Measurements from ENCODE around the gene SPOCK3. TPM values are rescaled to one million over a fixed set of nuclear protein-coding genes. Genes with fewer than 3 reads are reported as not detected.
A peak's percentile ranks its signal among the peaks of the same experiment; 100 is the strongest.

SPOCK3 gene
- total and polyA plus RNA-seq, 2 of the 13 experiments (the other 11 are each of a cell fraction or from before 2014, with no cell fraction given) = not detected

- TF ChIP-seq ZMYM2 (CRISPR knock-in tag; IDR thresholded peaks at IDR 0.05) (no peak), CEBPG (CRISPR knock-in tag; IDR thresholded peaks at IDR 0.05) (peak; percentile 26; the same call in 1 of the 2 replicates), CHCHD3 (CRISPR knock-in tag; IDR thresholded peaks at IDR 0.05) (no peak), MAZ (IDR thresholded peaks at IDR 0.05; ENCODE audit: borderline replicate concordance, low read depth, low read length) (no peak), MAZ (CRISPR knock-in tag; IDR thresholded peaks at IDR 0.05; ENCODE audit: low read depth) (no peak), FIP1L1 (IDR thresholded peaks at IDR 0.05; ENCODE audit: borderline replicate concordance, insufficient read depth, low read depth, low read length) (no peak), WIZ (CRISPR knock-in tag; IDR thresholded peaks at IDR 0.05) (no peak), PLSCR1 (CRISPR knock-in tag; IDR thresholded peaks at IDR 0.05; ENCODE audit: borderline replicate concordance) (no peak), ATF6 (CRISPR knock-in tag; conservative IDR thresholded peaks at IDR 0.05) (no peak), ZNF572 (CRISPR knock-in tag; IDR thresholded peaks at IDR 0.05) (no peak), HNF4G (IDR thresholded peaks at IDR 0.05; ENCODE audit: borderline replicate concordance, low read depth, low read length) (peak; percentile 41), HNF4G (CRISPR knock-in tag; IDR thresholded peaks at IDR 0.05; ENCODE audit: borderline replicate concordance, low read depth) (no peak), TCF7L2 (IDR thresholded peaks at IDR 0.05; ENCODE audit: low read depth, low read length) (no peak), CENPBD1 (CRISPR knock-in tag; IDR thresholded peaks at IDR 0.05; ENCODE audit: borderline replicate concordance, low read depth) (no peak), CC2D1A (CRISPR knock-in tag; IDR thresholded peaks at IDR 0.05) (no peak), AGO2 (optimal IDR thresholded peaks at IDR 0.05; ENCODE audit: low read depth, low read length) (no peak), ZC3H13 (CRISPR knock-in tag; IDR thresholded peaks at IDR 0.05) (no peak), SRSF9 (IDR thresholded peaks at IDR 0.05; ENCODE audit: borderline replicate concordance, insufficient read depth, low read depth, low read length, poor library complexity, severe bottlenecking) (no peak), ZMYM4 (CRISPR knock-in tag; IDR thresholded peaks at IDR 0.05) (peak; percentile 56)
Measured at GRCh38 chr4:167176723-167177367, 57.4 kb downstream of the SPOCK3 start (continued).
